ENCODE measurements around the gene LUC7L2. TPM values are rescaled to one million over a fixed set of nuclear protein-coding genes. Genes with fewer than 3 reads are reported as not detected.

The LUC7L2 gene
- total RNA-seq, 2 donors from 2014 or later = 50.1 to 64.6 TPM

DNA sequence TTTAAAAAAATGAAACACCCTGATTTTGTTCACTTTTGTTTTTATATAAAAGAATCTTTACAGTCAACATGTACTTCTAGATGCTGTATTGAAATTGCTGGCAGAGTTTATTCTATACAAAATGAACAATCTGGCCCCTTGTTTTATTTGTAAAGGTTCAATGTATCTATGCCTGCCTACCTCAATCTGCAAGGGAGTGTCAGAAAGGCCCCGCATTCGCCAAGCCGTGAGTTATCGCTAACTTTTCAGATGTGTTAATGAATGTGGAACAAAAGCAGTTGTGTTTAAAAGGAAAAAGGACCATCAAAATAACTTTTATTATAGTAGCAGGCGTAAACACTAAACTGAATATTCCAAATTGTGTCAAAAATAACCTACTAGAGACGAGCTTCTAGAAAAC, 14.6 kb downstream of the LUC7L2 start:
- WGBS, 2 donors = 83 to 87% methylated on average over 6 of the region's 6 CpGs
- Histone ChIP-seq H3K4me3 (no peak overlapping the region), H3K27me3 (no peaks in the 10 kb centered on the region), H3K27ac (no peak overlapping the region), H3K9me3 (no peaks in the 10 kb centered on the region), H3K4me1 (peaks cover 32% of the 10 kb centered on the region), H3K36me3 (replicated peaks in 1 of 2; ENCODE audit: insufficient read depth in 1 of 2, low read depth in 2 of 2) (peaks cover 8 to 13% of the 10 kb centered on the region in 2 donors)
- intact Hi-C loops (cut with DNase I) = no loop called here
- no peak for DNase-seq
- TF ChIP-seq, protein P1, sequence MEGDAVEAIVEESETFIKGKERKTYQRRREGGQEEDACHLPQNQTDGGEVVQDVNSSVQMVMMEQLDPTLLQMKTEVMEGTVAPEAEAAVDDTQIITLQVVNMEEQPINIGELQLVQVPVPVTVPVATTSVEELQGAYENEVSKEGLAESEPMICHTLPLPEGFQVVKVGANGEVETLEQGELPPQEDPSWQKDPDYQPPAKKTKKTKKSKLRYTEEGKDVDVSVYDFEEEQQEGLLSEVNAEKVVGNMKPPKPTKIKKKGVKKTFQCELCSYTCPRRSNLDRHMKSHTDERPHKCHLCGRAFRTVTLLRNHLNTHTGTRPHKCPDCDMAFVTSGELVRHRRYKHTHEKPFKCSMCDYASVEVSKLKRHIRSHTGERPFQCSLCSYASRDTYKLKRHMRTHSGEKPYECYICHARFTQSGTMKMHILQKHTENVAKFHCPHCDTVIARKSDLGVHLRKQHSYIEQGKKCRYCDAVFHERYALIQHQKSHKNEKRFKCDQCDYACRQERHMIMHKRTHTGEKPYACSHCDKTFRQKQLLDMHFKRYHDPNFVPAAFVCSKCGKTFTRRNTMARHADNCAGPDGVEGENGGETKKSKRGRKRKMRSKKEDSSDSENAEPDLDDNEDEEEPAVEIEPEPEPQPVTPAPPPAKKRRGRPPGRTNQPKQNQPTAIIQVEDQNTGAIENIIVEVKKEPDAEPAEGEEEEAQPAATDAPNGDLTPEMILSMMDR (IDR thresholded peaks at IDR 0.05) = no peak
- TF ChIP-seq POLR2A (IDR thresholded peaks at IDR 0.05) = no peak
- ATAC-seq = no peak

DNA sequence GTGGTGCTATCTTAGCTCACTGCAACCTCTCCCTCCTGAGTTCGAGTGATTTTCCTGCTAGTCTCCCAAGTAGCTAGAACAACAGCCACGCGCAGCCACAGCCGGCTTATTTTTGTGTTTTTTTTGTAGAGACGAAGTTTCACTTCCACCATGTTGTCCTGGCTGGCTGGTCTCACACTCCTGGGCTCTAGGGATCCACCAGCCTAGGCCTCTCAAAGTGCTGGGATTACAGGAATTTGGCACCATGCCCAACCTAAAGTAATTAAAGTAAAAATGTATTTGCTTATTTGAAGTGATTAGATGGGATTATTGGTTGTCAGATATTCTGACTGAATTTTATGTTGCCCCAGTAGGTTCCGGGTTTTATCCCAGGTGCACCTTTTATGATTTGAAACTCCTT, 22.7 kb downstream of the LUC7L2 start:
- Histone ChIP-seq H3K36me3 (replicated peaks in 1 of 2; ENCODE audit: insufficient read depth in 1 of 2, low read depth in 2 of 2) (peaks cover 10 to 11% of the 10 kb centered on the region in 2 donors), H3K4me1 (no peaks in the 10 kb centered on the region), H3K27ac (no peak overlapping the region), H3K9me3 (no peaks in the 10 kb centered on the region), H3K27me3 (no peaks in the 10 kb centered on the region), H3K4me3 (no peak overlapping the region)
- TF ChIP-seq, protein P1 (IDR thresholded peaks at IDR 0.05) = no peak
- no peak for TF ChIP-seq POLR2A (IDR thresholded peaks at IDR 0.05)
- intact Hi-C loops (cut with DNase I) = no loop called here
- ATAC-seq (no peak), DNase-seq (no peak)
- 90 to 94% methylated on average over 6 of the region's 6 CpGs for WGBS, 2 donors

DNA sequence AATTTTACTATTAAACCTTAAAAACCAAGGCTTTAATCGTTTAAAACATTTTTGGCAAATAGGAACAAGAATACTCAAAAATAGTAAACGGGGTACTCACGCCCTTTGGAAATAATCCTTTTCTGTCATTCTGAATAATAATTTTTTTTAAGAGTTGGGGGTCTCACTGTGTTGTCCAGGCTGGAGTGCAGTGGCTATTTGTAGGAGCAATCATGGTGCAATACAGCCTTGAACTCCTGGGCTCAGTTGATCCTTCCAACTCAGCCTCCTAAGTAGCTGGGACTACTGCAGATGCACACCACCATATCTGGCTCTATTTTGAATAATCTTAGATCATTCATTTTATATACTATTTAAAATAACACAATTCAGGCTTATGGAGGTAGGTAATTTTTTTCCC, 24.9 kb downstream of the LUC7L2 start:
- no peak overlapping the region for H3K4me3 ChIP-seq
- H3K27me3 ChIP-seq = no peaks in the 10 kb centered on the region
- intact Hi-C loops (cut with DNase I) = no loop called here
- peaks cover 1 to 7% of the 10 kb centered on the region in 2 donors for H3K36me3 ChIP-seq (replicated peaks in 1 of 2; ENCODE audit: insufficient read depth in 1 of 2, low read depth in 2 of 2)
- ATAC-seq (no peak), DNase-seq (no peak)
- 94 to 95% methylated on average over 3 of the region's 3 CpGs for WGBS, 2 donors
- no peak overlapping the region for H3K27ac ChIP-seq
- no peak for TF ChIP-seq POLR2A (IDR thresholded peaks at IDR 0.05)
- TF ChIP-seq, protein P1 (IDR thresholded peaks at IDR 0.05) = no peak
- H3K4me1 ChIP-seq = no peaks in the 10 kb centered on the region
- no peaks in the 10 kb centered on the region for H3K9me3 ChIP-seq

GRCh38 chr7:139387594-139387993, 27.9 kb downstream of the LUC7L2 start:
- Histone ChIP-seq H3K9me3 (no peaks in the 10 kb centered on the region), H3K27ac (no peak overlapping the region), H3K4me3 (no peak overlapping the region), H3K36me3 (replicated peaks in 1 of 2; ENCODE audit: insufficient read depth in 1 of 2, low read depth in 2 of 2) (peaks cover 1 to 7% of the 10 kb centered on the region in 2 donors), H3K4me1 (no peaks in the 10 kb centered on the region), H3K27me3 (no peaks in the 10 kb centered on the region)
- TF ChIP-seq, protein P1 (IDR thresholded peaks at IDR 0.05) = no peak
- TF ChIP-seq POLR2A (IDR thresholded peaks at IDR 0.05) = no peak
- WGBS, 2 donors = 89 to 90% methylated on average over 5 of the region's 5 CpGs
- ATAC-seq (no peak), DNase-seq (no peak)
- intact Hi-C loops (cut with DNase I) = no loop called here

- H3K9me3 ChIP-seq = no peaks in the 10 kb centered on the region
- intact Hi-C loops (cut with DNase I) = no loop called here
- peaks cover 0 to 7% of the 10 kb centered on the region in 2 donors for H3K36me3 ChIP-seq (replicated peaks in 1 of 2; ENCODE audit: insufficient read depth in 1 of 2, low read depth in 2 of 2)
- H3K4me1 ChIP-seq = no peaks in the 10 kb centered on the region
- H3K27ac ChIP-seq = no peak overlapping the region
- DNase-seq (no peak), ATAC-seq (no peak)
- H3K4me3 ChIP-seq = no peak overlapping the region
- no peaks in the 10 kb centered on the region for H3K27me3 ChIP-seq
- 89 to 94% methylated on average over 3 of the region's 3 CpGs for WGBS, 2 donors
- TF ChIP-seq POLR2A (IDR thresholded peaks at IDR 0.05) = no peak
- TF ChIP-seq, protein P1 (IDR thresholded peaks at IDR 0.05) = no peak
Measured at GRCh38 chr7:139389091-139389490, 29.4 kb downstream of the LUC7L2 start.

Measured in body of pancreas (tissue), 4 donors.